ENCODE data around the gene AKIP1. TPM values are rescaled to one million over a fixed set of nuclear protein-coding genes. Genes with fewer than 3 reads are reported as not detected.

The AKIP1 gene
- total and polyA plus RNA-seq, 9 of the 15 experiments (the other 6 are each of a cell fraction or from before 2014, with no cell fraction given): 9.0 to 52.6 (median 36.2) TPM

- TF ChIP-seq ZNF407 (IDR thresholded peaks at IDR 0.05; ENCODE audit: low read depth) (no peak), IRF1 (CRISPR knock-in tag; IDR thresholded peaks at IDR 0.05; ENCODE audit: borderline replicate concordance) (no peak), EP400 (IDR thresholded peaks at IDR 0.05) (no peak), MYC (IDR thresholded peaks at IDR 0.05; ENCODE audit: low read depth, low read length) (no peak; the same call in 1 of the 2 replicates), MYC (CRISPR knock-in tag; IDR thresholded peaks at IDR 0.05; ENCODE audit: borderline replicate concordance, low read depth) (no peak), PYGO2 (tag; IDR thresholded peaks at IDR 0.05) (no peak), MBD2 (IDR thresholded peaks at IDR 0.05; ENCODE audit: borderline replicate concordance, low read depth) (0 out of 2 replicates have a peak, but pooled peaks have one; percentile 53), SRSF3 (IDR thresholded peaks at IDR 0.05; ENCODE audit: insufficient read depth, low read length) (no peak), ADNP (tag; IDR thresholded peaks at IDR 0.05) (no peak), ZNF23 (CRISPR knock-in tag; IDR thresholded peaks at IDR 0.05) (no peak), SNIP1 (IDR thresholded peaks at IDR 0.05; ENCODE audit: low read depth) (no peak), E2F5 (CRISPR knock-in tag; IDR thresholded peaks at IDR 0.05) (no peak), ARHGAP35 (IDR thresholded peaks at IDR 0.05; ENCODE audit: partially characterized antibody) (no peak), ZNF79 (CRISPR knock-in tag; IDR thresholded peaks at IDR 0.05; ENCODE audit: low read depth) (no peak), MAZ (CRISPR knock-in tag; conservative IDR thresholded peaks at IDR 0.05 in 1 of 2, IDR thresholded peaks at IDR 0.05 in 1 of 2) (no peak), BCL6 (CRISPR knock-in tag; IDR thresholded peaks at IDR 0.05) (no peak), XRCC4 (IDR thresholded peaks at IDR 0.05; ENCODE audit: extremely low read depth, insufficient read depth, insufficient read length) (no peak), PCBP2 (IDR thresholded peaks at IDR 0.05; ENCODE audit: low read depth, low read length, poor library complexity, severe bottlenecking) (no peak), U2AF1 (optimal IDR thresholded peaks at IDR 0.05; ENCODE audit: low read depth, low read length) (no peak)
Observed at GRCh38 chr11:8913961-8914660, 3.1 kb downstream of the AKIP1 start (continued).
